Measurements from ENCODE around the gene MACC1.

Gene MACC1

DNA sequence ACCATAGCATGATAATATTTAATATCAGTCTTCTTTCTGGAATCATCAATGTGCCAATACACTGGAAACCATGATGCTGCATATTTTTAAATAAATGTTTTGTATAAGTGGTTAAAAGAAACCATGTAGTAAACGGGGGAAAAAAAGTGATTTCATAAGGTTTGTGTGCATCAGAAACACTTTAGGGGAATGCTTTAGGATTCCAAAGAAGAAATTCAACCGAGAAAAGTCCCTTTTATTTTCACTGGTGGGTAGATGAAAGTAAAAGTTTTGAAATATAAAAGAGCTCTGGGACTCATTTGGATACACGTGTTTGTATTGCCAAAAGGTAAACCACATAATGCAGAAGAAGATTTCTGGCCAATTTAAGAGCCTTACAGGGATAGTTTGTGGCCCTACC, 11.9 kb upstream of the MACC1 start:
- no peaks in the 10 kb centered on the region for H3K4me1 ChIP-seq (ENCODE audit: control insufficient read depth, insufficient read depth, low read length)
- no peaks in the 10 kb centered on the region for H3K9me3 ChIP-seq (ENCODE audit: control insufficient read depth, insufficient read depth, low read depth, low read length)

DNA sequence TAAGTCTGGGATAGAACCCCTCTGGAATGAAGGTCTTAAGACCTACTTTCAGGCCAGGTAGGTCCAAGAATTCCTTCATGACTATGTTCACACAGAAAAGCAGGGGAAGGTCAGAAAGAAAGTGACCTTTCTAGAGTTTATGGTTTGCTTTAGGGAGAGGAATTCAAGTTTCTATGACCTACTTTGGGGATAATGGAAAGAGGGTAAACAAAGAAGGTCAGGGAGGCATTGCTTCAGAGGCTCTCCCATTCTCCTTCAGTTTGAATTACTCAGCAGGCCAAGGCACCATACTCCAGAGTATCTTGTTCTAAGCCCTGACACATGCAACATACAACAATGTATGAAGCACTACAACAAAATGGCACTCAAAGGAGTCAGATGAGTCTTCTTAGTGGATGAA, 11.5 kb upstream of the MACC1 start:
- Histone ChIP-seq H3K9me3 (ENCODE audit: control insufficient read depth, insufficient read depth, low read depth, low read length) (no peaks in the 10 kb centered on the region), H3K4me3 (ENCODE audit: low read depth, low read length) (no peak overlapping the region), H3K27ac (ENCODE audit: low read depth, low read length) (no peak overlapping the region), H3K27me3 (ENCODE audit: control insufficient read depth, insufficient read depth, low read length) (no peaks in the 10 kb centered on the region), H3K4me1 (ENCODE audit: control insufficient read depth, insufficient read depth, low read length) (no peaks in the 10 kb centered on the region), H3K9ac (ENCODE audit: low read length) (no peak overlapping the region), H3K36me3 (ENCODE audit: control insufficient read depth, insufficient read depth, low read length) (no peaks in the 10 kb centered on the region)

More for the DNA sequence above, 11.9 kb upstream of the MACC1 start:
- H3K4me3 ChIP-seq (ENCODE audit: low read depth, low read length) = no peak overlapping the region
- no peak overlapping the region for H3K9ac ChIP-seq (ENCODE audit: low read length)
- H3K27me3 ChIP-seq (ENCODE audit: control insufficient read depth, insufficient read depth, low read length) = no peaks in the 10 kb centered on the region
- no peaks in the 10 kb centered on the region for H3K36me3 ChIP-seq (ENCODE audit: control insufficient read depth, insufficient read depth, low read length)
- H3K27ac ChIP-seq (ENCODE audit: low read depth, low read length) = no peak overlapping the region

DNA sequence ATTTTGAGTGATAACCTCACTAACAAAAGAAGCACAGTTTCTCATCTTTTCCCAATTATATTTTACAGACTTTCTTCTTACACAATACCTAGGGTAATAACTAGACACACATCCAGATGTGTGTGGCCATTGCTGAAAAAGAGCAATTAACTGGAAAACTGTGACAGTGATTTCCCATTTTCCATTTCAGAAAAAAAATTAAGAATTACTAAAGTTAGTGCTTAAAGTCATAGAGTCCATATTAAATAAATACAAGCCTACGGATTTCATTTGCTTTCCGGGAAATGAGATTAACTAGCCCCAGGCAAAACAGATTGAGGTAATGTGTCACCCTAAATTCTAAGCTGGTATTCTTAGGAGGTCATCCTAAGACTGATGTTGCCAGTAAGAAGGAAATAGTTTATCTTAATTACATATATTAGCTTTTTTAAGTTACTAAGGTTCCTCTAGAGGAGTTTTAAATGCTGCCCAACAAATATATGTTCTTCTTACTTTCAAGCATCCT, 10.2 kb upstream of the MACC1 start:
- no peak overlapping the region for H3K27ac ChIP-seq (ENCODE audit: low read depth, low read length)
- no peaks in the 10 kb centered on the region for H3K9me3 ChIP-seq (ENCODE audit: control insufficient read depth, insufficient read depth, low read depth, low read length)
- H3K27me3 ChIP-seq (ENCODE audit: control insufficient read depth, insufficient read depth, low read length) = no peaks in the 10 kb centered on the region
- H3K4me3 ChIP-seq (ENCODE audit: low read depth, low read length) = no peak overlapping the region
- no peaks in the 10 kb centered on the region for H3K4me1 ChIP-seq (ENCODE audit: control insufficient read depth, insufficient read depth, low read length)
- no peaks in the 10 kb centered on the region for H3K36me3 ChIP-seq (ENCODE audit: control insufficient read depth, insufficient read depth, low read length)
- no peak overlapping the region for H3K9ac ChIP-seq (ENCODE audit: low read length)

DNA sequence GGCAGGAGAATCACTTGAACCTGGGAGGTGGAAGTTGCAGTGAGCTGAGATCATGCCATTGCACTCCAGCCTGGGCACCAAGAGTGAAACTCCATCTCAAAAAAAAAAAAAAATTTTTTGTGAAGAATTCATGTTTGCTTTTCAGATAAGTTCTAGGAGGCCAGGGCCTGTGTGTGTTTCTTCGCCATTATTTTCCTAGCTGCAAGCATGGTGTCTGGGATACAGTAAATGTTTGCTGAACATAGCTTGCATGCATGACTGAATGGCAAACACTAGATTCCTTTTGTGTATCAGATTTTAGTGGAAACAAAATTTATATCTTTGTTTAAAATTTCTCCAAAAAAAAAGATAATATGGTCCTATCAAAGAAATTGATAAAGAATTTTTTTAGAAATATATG, 9.7 kb upstream of the MACC1 start:
- Histone ChIP-seq H3K27ac (ENCODE audit: low read depth, low read length) (no peak overlapping the region), H3K27me3 (ENCODE audit: control insufficient read depth, insufficient read depth, low read length) (no peaks in the 10 kb centered on the region), H3K36me3 (ENCODE audit: control insufficient read depth, insufficient read depth, low read length) (no peaks in the 10 kb centered on the region), H3K9me3 (ENCODE audit: control insufficient read depth, insufficient read depth, low read depth, low read length) (no peaks in the 10 kb centered on the region), H3K4me1 (ENCODE audit: control insufficient read depth, insufficient read depth, low read length) (no peaks in the 10 kb centered on the region), H3K9ac (ENCODE audit: low read length) (no peak overlapping the region), H3K4me3 (ENCODE audit: low read depth, low read length) (no peak overlapping the region)

DNA sequence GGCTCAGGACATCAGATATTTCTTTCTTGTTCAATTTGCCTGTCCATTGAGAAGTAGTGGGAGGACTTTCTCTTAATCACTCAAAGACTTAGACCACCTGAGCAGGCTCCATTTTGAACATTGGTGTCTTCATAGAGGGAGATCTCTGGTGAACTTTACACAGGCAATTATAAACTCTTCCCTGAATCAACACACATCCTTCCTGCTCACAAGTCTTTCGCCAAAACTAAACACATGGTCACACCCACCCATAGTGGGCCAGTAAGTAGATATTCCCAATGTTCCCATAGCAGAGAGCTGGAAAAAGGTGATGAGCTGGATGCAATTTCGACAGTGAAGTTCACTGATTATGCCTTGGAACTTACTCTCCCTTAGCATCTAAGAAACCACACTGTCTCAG, 8.2 kb upstream of the MACC1 start:
- peaks cover 1% of the 10 kb centered on the region; the same call in 1 of the 2 replicates for H3K4me1 ChIP-seq (ENCODE audit: control insufficient read depth, insufficient read depth, low read length)
- H3K9ac ChIP-seq (ENCODE audit: low read length) = no peak overlapping the region
- no peaks in the 10 kb centered on the region for H3K27me3 ChIP-seq (ENCODE audit: control insufficient read depth, insufficient read depth, low read length)
- no peaks in the 10 kb centered on the region for H3K9me3 ChIP-seq (ENCODE audit: control insufficient read depth, insufficient read depth, low read depth, low read length)
- no peak overlapping the region for H3K27ac ChIP-seq (ENCODE audit: low read depth, low read length)
- H3K4me3 ChIP-seq (ENCODE audit: low read depth, low read length) = no peak overlapping the region
- H3K36me3 ChIP-seq (ENCODE audit: control insufficient read depth, insufficient read depth, low read length) = no peaks in the 10 kb centered on the region

DNA sequence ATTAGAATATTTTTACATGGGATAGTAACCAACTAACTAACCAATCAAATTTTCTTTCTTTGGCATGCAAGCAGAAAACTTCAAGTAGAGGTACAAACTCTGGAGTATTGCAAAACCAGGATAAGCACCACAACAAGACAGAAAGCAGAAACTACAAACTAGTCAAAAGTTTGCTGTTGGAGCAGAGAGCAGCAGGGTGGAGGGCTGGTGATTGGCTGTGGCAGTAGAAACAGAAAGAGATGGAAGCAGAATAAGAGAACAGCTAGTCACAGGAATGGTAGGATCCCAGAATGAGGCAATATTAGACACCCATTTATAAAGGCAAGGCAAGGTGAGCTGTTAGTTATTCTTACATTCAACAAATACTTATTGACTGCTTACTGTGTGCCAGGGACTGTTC, 6.8 kb upstream of the MACC1 start:
- no peaks in the 10 kb centered on the region for H3K9me3 ChIP-seq (ENCODE audit: control insufficient read depth, insufficient read depth, low read depth, low read length)
- H3K27me3 ChIP-seq (ENCODE audit: control insufficient read depth, insufficient read depth, low read length) = no peaks in the 10 kb centered on the region
- peaks cover 15% of the 10 kb centered on the region for H3K4me1 ChIP-seq (ENCODE audit: control insufficient read depth, insufficient read depth, low read length)
- H3K27ac ChIP-seq (ENCODE audit: low read depth, low read length) = no peak overlapping the region
- no peak overlapping the region for H3K4me3 ChIP-seq (ENCODE audit: low read depth, low read length)
- H3K9ac ChIP-seq (ENCODE audit: low read length) = no peak overlapping the region
- H3K36me3 ChIP-seq (ENCODE audit: control insufficient read depth, insufficient read depth, low read length) = no peaks in the 10 kb centered on the region

DNA sequence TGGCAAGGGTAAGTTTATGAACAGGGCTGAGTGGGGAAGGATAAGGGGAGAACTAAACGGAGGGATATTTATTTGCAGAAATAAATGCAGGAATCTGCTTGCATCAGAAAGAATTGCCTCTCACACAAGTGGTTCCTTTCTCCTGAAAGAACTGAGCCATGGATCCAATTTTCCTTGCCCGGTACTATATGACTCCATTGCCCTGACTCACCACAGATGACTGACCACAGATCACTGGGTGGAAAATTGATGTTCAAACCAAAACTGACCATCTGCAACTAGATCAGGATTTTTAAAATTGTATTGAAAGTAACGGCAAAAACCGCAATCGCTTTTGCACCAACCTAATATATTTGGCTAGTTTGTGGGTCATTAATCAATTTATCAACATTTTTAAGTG, 6.2 kb upstream of the MACC1 start:
- H3K4me3 ChIP-seq (ENCODE audit: low read depth, low read length) = no peak overlapping the region
- no peak overlapping the region for H3K27ac ChIP-seq (ENCODE audit: low read depth, low read length)
- H3K9ac ChIP-seq (ENCODE audit: low read length) = no peak overlapping the region
- peaks cover 21% of the 10 kb centered on the region for H3K4me1 ChIP-seq (ENCODE audit: control insufficient read depth, insufficient read depth, low read length)
- H3K9me3 ChIP-seq (ENCODE audit: control insufficient read depth, insufficient read depth, low read depth, low read length) = no peaks in the 10 kb centered on the region
- H3K27me3 ChIP-seq (ENCODE audit: control insufficient read depth, insufficient read depth, low read length) = no peaks in the 10 kb centered on the region
- no peaks in the 10 kb centered on the region for H3K36me3 ChIP-seq (ENCODE audit: control insufficient read depth, insufficient read depth, low read length)

DNA sequence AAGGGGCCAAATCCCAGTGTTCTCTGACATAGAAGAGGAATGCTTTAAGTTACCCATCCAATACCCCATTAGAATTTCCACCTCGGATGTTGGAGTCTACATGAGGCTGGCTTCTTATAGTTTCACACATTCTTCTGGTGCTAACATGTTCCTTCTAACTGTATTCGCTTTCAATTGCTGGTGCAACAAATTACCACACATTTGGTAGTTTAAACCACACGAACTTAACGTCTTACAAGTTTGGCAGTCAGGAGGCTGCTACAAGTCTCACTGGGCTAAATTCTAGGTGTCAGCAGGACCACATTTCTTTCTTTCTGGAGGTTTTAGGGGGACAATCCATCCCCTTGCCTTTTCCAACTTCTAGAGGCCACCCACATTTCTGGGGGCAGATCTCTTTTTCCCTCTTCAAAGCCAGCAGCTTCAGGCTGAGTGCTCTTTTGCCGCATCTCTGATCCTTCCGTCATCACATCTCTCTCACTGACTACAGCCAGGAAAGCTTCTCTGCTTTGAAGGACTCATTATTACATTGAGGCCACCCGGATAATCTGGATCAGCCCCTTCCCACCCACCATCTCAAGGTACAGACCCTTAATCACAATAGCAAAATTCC, 5.1 kb upstream of the MACC1 start:
- H3K27ac ChIP-seq (ENCODE audit: low read depth, low read length) = no peak overlapping the region

DNA sequence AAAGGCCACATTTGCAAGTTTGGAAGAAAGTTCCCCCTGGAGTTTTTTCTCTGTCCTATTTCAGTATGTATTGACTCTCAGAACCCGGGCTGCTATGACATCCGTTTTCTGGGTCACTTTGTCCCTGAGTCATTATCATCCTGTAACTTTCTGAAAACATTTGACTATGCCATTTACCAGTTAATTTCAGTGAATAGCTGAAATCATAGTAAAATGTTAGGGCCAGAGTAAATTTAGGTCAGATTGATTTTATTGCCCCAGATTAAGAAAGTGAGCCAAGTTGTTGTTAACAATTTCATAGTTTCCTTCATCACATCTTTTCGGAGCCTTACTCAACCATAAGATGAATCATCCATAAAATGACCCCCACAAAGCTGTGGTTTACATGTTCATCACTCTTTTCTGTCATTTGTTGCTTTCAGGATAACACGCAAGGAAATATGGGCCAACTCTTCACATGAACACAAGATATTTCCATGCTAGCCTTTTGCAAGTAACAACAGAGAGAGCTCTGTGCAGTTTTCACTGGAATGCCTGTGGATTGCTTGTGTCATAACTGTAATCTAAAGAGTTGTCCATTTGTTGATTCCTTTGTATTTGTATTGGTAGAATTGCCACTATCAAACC, 3.9 kb upstream of the MACC1 start:
- Histone ChIP-seq H3K4me3 (ENCODE audit: low read depth, low read length) (no peak overlapping the region), H3K9ac (ENCODE audit: low read length) (no peak overlapping the region)

More for the DNA sequence above, 5.1 kb upstream of the MACC1 start:
- Histone ChIP-seq H3K36me3 (ENCODE audit: control insufficient read depth, insufficient read depth, low read length) (no peaks in the 10 kb centered on the region), H3K4me3 (ENCODE audit: low read depth, low read length) (no peak overlapping the region), H3K27me3 (ENCODE audit: control insufficient read depth, insufficient read depth, low read length) (no peaks in the 10 kb centered on the region), H3K4me1 (ENCODE audit: control insufficient read depth, insufficient read depth, low read length) (peaks cover 31% of the 10 kb centered on the region), H3K9ac (ENCODE audit: low read length) (no peak overlapping the region), H3K9me3 (ENCODE audit: control insufficient read depth, insufficient read depth, low read depth, low read length) (no peaks in the 10 kb centered on the region)

DNA sequence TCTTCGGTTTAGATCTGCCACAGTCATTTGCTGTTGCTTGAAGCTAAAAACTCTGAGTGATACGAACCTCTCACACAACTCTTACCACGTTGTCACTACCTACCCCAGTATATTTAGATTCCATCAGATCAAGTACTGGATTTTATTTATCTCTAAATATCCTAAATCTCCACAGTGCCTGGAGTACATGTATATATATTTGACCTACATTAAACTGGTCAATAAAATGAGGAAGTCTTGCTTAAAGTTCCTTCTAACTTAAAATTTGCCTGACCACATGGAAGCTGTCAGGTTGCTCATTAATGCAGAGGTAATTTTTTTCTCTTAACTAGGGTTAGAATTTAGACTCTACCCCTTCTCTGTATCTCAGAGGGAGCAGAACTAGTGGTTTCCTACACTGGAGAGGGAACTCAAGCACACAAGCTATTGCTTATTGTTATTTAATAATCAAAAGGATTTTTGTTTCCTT, 3.1 kb upstream of the MACC1 start:
- H3K9me3 ChIP-seq (ENCODE audit: control insufficient read depth, insufficient read depth, low read depth, low read length) = no peaks in the 10 kb centered on the region
- peaks cover 31% of the 10 kb centered on the region for H3K4me1 ChIP-seq (ENCODE audit: control insufficient read depth, insufficient read depth, low read length)
- no peak overlapping the region for H3K4me3 ChIP-seq (ENCODE audit: low read depth, low read length)
- H3K9ac ChIP-seq (ENCODE audit: low read length) = no peak overlapping the region
- no peaks in the 10 kb centered on the region for H3K27me3 ChIP-seq (ENCODE audit: control insufficient read depth, insufficient read depth, low read length)
- no peak overlapping the region for H3K27ac ChIP-seq (ENCODE audit: low read depth, low read length)
- no peaks in the 10 kb centered on the region for H3K36me3 ChIP-seq (ENCODE audit: control insufficient read depth, insufficient read depth, low read length)

More for the DNA sequence above, 3.9 kb upstream of the MACC1 start:
- H3K9me3 ChIP-seq (ENCODE audit: control insufficient read depth, insufficient read depth, low read depth, low read length) = no peaks in the 10 kb centered on the region
- peaks cover 31% of the 10 kb centered on the region for H3K4me1 ChIP-seq (ENCODE audit: control insufficient read depth, insufficient read depth, low read length)
- H3K27me3 ChIP-seq (ENCODE audit: control insufficient read depth, insufficient read depth, low read length) = no peaks in the 10 kb centered on the region
- no peak overlapping the region for H3K27ac ChIP-seq (ENCODE audit: low read depth, low read length)
- H3K36me3 ChIP-seq (ENCODE audit: control insufficient read depth, insufficient read depth, low read length) = no peaks in the 10 kb centered on the region

DNA sequence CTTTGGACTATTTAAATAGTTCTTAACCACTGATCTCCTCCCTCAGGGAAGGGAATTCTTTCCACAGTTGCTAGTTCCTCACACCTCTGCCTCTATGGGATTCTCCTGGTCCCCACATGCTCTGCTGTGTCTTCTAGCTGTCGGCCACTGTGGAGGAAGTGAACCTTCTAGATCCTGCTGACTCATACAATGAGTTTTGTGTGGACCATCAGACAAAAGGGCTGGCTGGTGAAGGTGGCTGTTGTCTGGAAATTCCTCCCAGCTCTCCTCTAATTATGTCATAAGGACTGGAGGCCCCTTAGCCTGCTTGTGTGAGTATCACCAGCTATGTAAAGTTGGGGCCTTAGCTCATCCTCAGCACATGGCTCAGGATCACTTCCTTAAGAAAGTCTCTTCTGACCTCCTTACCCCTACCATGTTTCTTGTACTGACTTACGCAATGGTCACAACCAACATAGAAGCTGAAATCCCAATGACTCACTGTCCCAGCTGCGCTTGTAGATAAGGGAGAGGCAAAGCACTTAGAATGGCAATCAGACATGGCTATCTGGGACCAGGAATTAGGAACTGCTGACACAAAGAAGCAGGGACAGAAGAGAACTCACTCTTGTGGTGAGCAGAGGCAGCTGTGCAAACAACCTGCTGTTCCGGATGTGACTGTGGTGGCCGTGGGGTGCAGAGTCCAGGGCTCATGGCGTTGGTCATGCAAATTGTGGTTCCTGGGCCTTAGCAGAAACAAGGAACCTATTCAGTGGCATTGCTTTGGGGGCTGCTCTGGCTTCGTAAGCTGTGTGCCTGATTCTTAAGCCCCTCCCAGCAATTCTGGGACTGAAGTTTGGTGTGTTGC, 2.5 kb upstream of the MACC1 start:
- Histone ChIP-seq H3K9ac (ENCODE audit: low read length) (no peak overlapping the region), H3K27me3 (ENCODE audit: control insufficient read depth, insufficient read depth, low read length) (no peaks in the 10 kb centered on the region), H3K9me3 (ENCODE audit: control insufficient read depth, insufficient read depth, low read depth, low read length) (no peaks in the 10 kb centered on the region), H3K4me3 (ENCODE audit: low read depth, low read length) (no peak overlapping the region), H3K27ac (ENCODE audit: low read depth, low read length) (no peak overlapping the region), H3K36me3 (ENCODE audit: control insufficient read depth, insufficient read depth, low read length) (no peaks in the 10 kb centered on the region), H3K4me1 (ENCODE audit: control insufficient read depth, insufficient read depth, low read length) (peaks cover 34% of the 10 kb centered on the region)
